HG03039 (cell line): ENCODE measurements around the gene GPR161.
A peak's percentile ranks its signal among the peaks of the same experiment; 100 is the strongest.

ENCODE experiments used
- ATAC-seq: cut with Tn5 transposase; IDR thresholded peaks from one replicate; pipeline ENCODE4 v1.9.1; 2021; ENCODE audit warnings: mild to moderate bottlenecking, moderate library complexity; ENCODE audit not compliant: unreplicated experiment

GPR161 gene

DNA sequence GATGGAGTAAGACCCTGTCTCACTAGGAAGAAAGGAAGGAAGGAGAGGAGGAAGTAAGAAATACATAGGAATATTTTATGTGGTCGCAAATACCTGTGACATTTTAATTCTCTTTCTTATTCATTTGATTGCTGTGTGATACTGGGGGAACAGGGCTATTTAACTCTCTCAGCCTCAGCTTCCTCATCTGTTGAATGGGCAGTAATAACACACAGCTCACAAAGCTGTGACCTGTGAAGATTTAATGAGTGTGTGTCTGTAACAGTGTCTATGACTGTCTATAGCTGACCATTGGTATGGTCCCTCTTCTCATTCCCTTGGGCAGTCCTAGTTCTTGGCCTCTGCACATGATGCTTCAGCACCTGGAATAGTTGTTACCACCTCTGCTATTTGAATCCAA, 13.6 kb upstream of the GPR161 start:
- no peak for ATAC-seq

DNA sequence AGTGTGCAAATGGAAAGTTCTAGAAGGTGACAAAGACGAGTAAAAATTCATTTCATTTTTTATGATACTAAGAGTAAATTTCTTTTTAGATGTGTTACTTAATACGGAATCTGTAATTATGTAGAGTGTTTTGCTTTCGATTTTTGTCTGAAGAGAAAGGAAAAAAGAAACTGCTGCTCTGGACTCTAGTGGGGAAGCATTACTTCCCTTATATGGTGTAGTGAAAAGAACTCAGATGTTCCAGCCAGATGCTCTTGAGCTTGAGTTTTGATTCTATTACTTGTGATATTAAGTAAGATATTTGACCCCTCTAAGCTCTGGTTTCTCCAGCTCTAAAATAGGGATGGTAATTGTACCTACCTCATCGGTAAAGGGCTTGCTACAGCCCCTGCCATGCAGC, 12.2 kb upstream of the GPR161 start:
- ATAC-seq, result no peak

DNA sequence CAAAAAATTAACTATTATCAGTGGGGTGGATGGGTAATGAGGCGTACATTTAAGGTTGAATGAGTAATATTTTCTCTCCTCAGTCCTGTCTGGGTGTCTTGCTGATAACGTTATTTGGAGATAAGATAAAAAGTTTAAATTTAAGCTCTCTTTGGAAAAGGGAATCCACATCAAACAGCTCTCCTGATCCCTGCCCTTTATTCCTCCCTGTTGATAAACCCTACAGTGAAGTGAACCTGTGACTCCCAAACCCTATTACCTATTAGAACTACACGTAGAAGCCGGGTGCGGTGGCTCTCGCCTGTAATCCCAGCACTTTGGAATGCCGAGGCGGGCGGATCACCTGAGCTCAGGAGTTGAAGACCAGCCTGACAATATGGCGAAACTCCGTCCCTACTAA, 9.9 kb upstream of the GPR161 start:
- no peak for ATAC-seq

DNA sequence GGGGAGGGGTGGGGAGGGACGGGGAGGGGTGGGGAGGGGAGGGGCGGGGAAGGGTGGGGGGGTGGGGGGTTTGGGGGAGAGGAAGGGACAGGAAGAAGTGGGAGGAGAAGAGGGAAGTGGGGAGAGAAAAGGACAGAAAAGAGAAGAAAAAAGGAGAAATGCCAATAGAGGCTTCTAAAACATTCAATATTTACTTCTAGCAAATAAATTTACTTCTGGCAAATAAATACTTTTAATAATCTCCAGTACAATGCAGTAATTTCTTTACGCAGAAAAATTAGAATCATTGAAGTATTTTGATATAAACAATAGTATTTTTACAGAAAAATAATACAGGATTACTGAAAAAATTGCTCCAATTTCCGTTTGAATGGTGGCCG, 9.4 kb upstream of the GPR161 start:
- ATAC-seq, result no peak

DNA sequence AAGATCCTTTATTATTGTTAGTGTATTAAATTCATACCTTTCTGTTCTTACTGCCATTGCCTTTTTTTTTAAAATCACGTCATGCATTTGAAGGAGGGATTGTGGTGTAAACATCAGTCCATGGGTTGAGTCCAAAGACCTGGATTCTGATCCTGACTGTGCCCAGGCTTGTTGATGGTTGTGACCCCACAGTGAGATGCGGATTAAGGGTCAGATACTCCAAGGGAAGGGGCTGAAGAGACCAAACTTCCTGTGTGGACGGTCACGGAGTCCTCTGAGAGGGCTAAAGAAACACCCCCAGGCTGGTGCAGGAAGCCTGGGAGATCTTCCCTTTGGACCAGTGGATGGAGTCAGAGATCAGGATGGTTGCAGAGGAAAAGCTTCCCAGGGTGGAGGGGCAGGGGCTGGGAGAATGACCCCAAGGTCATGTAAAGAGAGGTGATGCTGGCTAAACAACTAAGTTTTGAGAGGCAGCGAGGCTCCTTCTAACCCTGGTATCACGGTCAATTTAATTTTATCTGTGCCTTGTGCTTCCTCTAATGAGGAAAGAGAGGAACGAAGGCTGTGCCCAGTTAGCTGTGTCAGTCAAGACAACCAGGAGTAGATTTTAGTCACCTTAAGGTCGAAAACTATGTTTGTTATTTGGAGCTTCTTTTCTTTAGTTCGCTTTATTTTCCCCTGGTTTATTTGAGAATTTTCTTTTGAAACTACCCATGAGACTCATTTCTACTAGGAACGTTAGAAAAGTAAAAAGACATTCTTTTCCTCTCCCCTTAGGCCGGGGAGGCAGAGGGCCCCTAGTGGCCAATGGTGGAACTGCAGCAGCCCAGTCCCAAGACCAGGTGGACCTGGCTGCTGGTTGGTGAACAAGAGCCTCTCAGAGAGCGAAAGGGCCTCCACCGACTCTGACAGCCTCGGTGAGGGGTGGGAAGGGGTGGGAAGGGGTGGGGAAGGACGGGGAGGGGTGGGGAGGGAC, 8.7 kb upstream of the GPR161 start:
- peak; percentile 89 for ATAC-seq

DNA sequence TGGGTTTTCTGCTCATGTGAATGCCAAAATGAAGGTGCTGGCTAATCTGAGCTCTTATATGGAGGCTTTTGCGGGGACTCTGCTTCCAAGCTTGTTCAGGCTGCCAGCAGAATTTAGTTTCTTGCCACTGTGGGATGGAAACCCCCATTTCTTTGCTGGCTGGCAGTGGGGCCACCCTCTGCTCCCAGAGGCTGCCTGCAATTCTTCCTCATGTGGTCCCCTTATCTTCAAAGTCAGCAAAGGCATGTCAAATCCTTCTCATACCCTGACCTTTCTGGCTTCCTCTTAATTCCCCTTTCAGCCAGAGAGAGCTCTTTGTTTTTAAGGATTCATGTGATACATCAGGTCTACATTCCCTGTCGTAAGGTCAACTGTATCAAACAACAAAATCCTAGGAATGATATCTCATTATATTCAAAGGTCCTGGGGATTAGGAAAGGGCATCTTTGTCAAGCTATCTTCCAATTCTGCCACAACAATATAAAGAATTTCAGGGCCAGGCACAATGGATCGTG, 5.2 kb upstream of the GPR161 start:
- ATAC-seq, result no peak

DNA sequence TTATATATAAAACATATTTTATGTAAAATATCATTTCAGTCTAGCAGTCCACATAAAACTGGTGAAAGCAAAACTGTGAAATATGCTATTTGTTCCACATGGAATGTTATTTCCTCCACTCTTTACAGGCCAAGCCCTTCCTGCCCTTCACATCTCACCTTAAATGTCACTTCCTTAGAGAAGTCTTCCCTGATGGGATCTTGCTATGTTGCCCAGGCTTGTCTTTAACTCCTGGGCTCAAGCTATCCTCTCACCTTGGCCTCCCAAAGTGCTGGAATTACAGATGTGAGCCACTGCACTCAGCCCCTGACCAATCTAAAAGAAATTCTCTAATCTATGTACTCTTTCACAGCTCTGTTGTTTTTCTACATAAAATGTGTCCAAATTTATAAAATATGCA, 2.3 kb upstream of the GPR161 start:
- ATAC-seq, result no peak

DNA sequence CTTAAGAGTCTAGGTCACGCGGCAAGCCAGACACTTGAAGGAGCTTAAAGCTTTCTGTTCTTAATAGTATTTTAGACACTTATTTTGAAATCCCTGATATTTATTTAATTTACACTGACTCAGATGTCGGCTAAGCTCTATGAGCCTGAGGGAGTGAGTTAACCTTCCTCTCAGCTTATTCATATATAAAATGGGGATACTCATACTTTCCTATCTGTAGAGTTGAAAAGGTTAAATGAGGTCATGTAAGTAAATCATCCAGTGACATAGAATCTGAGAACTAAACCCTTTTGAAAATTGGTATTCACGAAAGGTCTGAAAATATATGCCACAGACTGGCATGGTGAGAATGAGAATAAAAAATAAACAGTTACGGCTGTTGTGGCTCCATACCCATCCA, 1.4 kb upstream of the GPR161 start:
- ATAC-seq, result no peak

DNA sequence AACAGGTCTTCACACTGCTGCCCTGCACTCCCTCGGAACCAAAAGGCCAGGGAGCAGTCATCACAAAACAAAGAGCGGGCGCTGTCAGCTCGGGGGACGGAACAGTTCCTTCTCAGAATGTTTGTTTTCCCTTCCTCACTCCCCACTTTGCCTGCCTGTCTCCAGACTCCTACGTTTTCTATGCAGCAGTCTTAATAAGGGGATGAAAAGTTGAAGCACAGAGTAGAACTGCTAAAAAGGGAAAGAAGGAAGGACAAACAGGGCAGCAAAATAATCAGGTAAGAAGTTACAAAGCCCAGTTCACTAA, 738 bp upstream of the GPR161 start:
- no peak for ATAC-seq

DNA sequence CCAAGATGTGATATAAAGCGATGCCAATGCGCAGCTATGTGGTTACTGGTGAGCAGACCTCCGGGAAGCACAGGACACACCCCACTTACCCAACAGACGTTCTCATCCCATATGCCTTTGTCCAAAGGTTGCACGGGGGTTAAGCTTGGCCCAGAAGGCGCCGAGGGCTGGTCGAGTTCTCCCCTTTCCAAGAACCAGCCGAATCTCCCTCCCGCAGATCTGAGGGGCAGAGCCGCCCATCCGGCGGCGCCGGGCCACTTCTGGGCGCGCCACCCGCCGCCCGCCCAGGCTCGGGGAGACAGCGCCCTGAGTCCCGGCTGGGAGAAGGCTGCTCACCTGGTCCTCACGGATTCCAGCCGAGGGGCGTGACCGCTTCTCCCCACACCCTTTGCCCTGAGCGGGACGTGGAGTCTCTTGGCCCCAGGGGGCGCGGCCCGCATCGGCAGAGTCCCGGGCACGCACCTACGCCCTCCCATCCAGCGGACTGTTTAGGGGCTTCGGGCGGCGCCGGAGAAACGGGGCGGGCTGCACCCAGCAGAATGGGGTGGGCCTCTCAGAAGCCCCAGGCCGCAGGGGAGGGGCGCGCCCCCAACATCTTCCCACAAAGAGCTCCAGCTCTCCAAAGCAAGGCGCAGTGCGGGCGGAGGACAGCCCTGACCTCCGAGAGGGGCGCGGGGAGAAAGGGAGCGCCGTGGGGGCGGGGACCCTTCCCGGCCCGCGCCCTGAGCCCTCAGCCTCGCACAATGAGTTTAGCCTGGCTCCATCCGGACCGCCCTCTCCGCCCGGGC, 615 bp downstream of the GPR161 start:
- ATAC-seq, result no peak

DNA sequence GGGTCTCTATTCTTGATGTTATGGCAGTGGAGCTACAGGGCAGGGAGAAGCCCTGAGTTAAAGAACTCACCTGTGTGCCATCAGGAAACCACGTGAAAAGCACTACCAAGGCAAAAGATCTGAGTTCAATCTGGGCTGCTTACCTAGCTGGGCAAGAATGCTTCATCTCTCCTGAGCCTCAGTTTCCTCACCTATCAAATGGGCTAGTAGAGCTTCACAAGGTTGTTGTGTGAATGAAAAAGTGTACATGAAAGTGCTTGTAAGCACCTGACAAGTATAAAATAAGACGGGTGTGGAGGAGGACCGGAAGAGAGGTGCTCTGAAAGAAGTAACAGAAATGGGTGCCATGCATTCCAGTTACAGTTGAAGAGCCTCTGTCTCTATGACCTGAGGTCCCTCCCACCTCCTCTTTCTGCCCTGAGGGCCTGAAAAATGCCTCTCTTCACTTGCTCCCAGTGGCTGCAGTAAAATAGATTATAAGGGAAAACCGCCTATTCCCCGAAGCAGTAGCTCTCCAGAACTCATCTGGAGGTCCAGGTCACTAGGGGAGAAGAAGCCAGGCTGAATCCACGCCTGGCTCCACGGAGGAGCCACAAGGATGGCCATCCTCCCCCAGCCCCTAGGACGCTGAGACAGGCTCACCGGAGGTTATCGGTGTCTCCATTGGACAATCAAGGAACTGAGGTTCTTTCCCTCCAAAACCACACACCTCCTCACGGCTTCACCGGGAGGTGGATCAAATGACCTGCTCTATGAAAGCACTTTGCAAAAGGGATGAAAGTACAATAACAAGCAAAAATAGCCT, 1.4 kb downstream of the GPR161 start:
- ATAC-seq, result no peak

DNA sequence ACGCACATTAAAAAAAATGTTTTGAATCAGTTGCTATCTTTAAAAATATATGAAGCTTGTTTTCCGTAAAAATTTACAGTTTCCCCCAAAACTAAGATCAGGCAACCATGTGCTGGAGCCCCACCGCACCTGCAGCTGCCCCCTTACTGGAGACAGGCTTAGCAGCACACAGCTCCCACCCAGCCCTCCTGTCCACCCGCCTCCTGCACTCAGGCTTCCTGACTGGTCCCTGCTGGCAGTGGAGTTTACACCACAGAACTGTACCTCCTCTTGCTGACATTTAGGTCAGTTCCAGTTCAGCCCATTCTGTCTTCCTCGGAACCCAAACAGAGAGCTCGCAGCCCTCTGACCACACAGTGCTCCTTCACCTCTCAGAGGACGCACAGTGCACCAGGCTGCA, 2.1 kb downstream of the GPR161 start:
- ATAC-seq, result no peak

DNA sequence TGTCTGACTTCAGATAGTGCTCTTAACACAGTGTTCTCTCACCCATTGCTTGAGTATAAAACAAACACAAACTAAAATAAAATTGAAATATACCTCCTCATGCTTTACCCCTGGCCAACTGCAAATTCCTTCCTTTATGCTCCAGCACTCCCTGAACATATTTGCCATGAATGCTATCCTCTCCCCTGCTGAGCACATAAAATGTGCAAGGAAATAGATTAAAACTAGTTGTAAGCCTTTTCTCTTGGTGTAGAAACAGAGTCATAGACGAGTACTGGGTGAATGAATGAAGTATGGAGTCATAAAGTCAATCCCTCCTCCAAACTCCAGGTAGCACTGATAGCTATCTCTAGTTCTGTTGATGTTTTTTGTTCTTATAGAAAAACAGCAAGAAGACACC, 2.6 kb downstream of the GPR161 start:
- no peak for ATAC-seq

DNA sequence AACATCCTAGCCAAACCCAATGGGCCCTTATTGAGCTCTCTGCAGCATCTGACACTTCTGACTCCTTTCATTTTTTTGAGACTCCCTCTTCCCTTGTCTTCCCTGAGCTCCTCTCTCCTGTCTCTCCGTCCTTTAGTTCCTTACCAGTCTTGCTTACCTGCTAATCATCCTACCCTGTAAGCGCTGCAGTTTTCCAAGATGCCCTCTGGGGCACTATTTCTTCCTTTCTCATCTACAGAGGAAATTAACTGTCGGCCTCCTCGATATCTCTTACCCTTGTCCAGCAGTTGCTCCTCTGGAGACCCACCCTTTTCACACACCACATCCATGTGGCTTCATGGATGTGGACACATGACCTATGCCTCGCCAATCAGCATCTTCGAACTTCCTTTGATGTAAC, 6.8 kb downstream of the GPR161 start:
- no peak for ATAC-seq

DNA sequence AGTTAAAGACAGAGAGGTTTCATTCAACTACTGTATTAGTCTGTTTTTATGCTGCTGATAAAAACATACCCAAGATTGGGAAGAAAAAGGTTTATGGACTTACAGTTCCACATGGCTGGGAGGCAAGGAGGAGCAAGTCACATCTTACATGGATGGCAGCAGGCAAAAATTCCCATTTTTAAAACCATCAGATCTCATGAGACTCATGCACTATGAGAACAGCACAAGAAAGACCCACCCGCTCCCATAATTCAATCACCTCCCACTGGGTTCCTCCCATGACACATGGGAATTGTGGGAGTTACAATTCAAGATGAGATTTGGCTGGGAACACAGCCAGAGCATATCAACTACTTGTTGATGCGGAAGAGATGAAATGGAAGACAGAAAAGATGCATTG, 9.2 kb downstream of the GPR161 start:
- no peak for ATAC-seq

DNA sequence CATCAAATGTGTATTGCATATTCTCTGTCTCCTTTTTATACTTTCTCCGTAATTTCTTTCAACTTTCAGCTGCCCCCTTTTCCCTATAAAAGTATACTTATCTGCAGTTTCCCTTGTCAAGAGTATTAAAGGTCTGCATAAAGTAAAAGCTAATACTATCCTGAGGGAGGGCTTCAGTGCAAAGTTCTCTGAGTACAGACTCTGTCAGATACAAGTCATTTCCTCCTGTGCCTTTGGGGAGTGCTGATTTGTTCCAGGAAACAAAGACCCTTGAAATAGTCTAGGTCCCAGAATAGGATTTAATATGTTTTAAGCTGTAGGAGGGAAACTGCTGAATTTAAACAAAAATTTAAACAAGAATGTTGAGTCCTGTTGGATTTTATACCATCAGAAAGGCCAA, 11.7 kb downstream of the GPR161 start:
- ATAC-seq, result no peak

DNA sequence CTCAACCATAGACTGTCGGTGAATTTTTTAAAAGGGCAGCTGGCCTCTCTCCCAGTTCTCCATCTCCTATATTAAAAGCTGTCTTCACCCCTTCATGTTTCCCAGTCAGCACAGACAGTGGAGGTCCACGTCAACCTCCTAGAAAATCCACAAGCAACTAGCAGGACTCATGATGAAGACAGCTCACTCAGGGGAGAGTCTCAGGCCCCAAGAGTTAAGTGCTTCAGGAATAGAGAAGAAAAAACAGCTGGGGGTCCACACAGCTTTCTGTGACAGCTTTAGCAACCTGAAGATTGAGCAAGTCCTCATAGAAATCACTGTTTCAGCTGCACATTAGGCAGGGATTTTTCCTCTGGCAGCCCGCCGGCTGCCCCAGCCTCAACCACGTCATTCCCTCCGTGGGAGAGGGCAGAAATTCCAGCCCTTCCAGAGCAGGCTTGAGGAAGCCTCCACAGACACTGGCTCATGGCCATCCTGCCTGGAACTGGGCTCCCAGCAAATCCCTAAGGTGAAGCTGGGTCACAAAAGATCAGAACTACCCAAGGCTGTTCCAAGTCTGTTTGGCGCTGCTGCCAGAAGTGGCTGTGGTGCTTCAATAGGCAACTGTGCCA, 15.2 kb downstream of the GPR161 start:
- ATAC-seq, result no peak

DNA sequence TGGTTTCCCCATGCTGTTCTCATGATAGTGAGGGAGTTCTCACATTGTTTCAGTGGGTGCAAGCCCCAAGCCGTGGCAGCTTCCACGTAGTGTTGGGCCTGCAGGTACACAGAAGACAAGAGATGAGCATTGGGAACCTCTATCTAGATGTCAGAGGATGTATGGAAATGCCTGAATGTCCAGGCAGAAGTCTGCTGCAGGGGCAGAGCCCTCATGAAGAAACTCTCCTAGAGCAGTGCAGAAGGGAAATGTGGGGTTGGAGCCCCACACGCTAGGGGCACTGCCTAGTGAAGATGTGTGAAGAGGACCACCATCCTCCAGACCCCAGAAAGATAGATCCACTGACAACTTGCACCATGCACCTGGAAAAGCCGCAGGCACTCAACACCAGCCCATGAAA, 17.0 kb downstream of the GPR161 start:
- ATAC-seq, result no peak

DNA sequence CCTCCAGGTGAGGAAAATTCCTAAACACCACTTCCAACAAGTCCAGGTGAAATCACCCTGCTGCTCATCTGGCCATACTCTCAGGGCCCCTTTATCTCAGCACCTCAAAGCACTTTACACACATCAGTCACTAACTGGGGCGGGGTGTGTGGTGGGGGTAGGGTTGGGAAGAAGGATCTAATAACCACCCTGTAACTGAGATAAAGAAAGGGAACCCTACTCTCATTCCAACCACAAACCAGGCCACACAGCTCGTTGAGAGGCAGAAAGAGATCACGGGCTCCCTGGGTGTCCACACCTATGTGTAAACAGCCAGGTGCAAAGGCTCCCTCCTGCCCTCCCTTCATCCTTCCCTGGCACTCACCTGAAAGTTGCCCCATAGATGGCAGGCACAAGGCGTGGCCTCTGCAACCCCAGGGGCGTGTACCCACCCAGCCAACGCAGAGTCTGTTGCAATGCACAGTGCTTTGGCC, 20.4 kb downstream of the GPR161 start:
- ATAC-seq, result no peak

DNA sequence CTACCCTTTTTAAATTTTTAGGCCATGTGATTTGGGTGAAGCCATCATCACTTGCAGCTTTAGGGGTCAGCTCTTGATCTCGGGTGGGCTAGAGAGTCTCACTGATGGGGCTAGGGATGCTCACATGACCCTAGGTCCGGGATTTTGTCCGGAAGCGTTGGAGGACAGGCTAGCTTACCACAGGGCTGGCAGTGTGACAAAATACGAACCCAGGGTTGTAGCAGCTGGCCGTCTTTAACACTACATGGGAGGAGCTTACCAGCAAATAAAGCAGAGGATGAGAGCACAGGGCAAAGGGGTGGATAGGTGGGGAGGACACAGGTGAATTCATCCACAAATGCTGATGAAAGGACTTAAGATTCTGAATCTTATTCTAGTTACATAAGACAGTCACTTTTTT, 21.9 kb downstream of the GPR161 start:
- no peak for ATAC-seq
